Measurements from ENCODE around the gene LRFN2.
A peak's percentile ranks its signal among the peaks of the same experiment; 100 is the strongest.

LRFN2 gene

DNA sequence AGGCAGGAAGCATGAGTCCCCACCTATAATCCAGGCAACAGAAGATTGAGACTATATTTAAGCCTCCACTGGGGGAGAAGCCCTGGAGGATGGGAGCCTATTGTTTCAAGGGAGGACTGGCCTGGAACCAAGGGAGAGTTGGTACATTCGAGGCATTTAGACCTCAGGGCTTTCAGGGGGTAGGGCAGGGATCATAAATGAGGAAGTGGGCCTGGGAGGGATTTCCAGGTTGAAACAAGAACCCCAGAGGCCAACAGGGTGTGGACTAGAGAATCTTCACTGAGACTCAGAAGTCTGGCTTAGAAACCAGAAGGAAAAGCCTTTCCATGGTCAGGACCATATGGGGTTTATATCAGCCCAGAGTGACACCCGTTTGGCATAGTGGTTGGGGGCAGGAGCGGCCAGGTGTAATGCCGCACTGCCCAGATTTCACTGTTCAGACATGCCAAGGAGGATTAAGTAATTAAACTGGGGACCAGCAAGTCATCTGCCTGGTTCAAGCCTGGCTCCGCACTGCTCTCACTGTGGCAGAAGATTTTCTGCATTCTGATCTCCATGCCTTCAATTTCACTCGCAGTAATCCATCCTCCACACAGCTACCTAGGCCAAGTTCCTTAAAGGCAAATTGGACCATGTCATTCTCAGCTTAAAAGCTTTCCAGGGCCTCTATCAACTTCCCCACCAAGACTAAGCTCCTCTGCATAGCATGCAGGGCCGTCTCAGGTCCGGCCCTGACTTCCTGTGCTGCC is 17.8 kb downstream of the LRFN2 start:
- Mint-ChIP-seq H3K9me3 (peaks cover 0 to 4% of the 10 kb centered on the region in 2 donors), H3K4me3 (no peak overlapping the region), H3K27ac (peak overlapping the region in 1 of 2 donors; percentile 29), H3K4me1 (no peaks in the 10 kb centered on the region), H3K27me3 (no peaks in the 10 kb centered on the region)
- DNase-seq (no peak), ATAC-seq (no peak)

DNA sequence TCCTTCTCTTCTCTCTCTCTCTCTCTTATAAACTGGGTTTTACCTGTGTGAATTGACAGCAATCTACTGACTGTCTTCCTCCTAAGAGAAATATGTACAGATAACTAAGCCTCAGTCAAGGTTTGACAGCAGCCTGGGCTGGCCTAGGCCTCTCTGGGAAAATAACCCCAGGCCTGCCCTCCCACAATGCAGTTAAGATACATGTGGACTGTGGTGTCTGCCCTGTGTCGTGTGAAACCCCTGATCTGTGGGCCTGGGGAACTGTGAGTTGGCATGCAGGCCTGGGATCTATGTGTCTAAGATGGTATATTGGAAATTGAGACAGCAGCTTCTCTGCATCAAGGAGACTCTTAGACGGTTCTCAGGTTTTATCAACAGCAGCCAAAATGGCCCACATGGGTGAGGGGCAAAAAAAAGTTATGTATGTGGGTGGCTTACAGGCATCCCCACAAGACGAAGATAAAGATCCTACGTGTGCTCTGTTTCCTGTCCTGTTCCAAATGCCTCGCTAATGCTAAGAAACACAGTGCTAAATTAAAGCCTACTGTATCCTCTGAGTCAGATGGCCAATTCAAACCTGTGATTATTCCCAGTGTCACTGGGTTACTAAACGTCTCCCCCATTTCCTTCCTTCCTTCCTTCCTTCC is 19.0 kb downstream of the LRFN2 start:
- Mint-ChIP-seq H3K4me3 (no peak overlapping the region), H3K9me3 (peaks cover 0 to 4% of the 10 kb centered on the region in 2 donors), H3K4me1 (no peaks in the 10 kb centered on the region), H3K27me3 (no peaks in the 10 kb centered on the region), H3K27ac (no peak overlapping the region)
- DNase-seq (no peak), ATAC-seq (no peak)

DNA sequence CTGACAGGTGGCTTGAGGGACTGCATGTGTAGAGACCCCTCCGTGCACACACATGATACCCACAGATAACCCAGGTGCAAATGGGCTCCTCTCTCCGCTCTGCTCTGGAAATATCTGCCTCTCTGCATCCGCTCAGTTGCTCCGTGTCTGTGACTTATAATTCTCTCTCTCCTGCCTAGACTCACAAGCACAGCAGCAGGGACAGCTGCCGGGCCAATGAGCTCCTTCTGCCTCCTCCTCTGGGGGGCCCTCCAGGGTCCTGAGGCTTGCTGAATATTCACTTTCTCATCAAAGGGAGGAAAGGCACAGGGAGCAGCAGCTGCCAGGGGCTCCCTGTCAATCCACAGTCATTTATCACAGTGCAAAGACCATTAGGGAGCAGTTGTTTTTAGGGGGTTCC is 24.1 kb downstream of the LRFN2 start:
- Mint-ChIP-seq H3K27me3 (no peaks in the 10 kb centered on the region), H3K27ac (no peak overlapping the region), H3K9me3 (peaks cover 0 to 4% of the 10 kb centered on the region in 2 donors), H3K4me1 (no peaks in the 10 kb centered on the region), H3K4me3 (no peak overlapping the region)
- DNase-seq (no peak), ATAC-seq (no peak)

DNA sequence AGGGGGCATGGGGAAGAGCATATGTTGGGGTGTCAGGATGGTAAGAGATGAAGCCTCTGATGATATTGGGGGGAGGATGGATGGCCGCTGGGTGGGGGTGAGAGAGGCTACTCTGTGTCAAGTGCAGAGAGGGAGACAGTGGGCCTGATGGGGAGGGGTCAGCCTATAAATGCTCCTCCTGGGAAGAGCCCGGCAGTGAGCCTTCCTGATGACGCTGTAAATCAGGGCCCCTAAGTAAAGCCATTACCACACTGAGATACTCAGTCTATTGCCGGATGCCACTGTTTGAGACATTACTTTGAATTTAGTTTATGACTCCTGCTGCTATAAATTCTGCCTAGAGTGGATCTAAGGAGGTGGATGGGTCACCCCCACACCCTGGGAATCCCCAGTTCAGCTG is 28.1 kb downstream of the LRFN2 start:
- H3K4me1 Mint-ChIP-seq: no peaks in the 10 kb centered on the region
- ATAC-seq: no peak
- no peaks in the 10 kb centered on the region for H3K27me3 Mint-ChIP-seq
- no peak overlapping the region for H3K4me3 Mint-ChIP-seq
- H3K9me3 Mint-ChIP-seq: no peaks in the 10 kb centered on the region
- DNase-seq: no peak
- H3K27ac Mint-ChIP-seq: no peak overlapping the region

DNA sequence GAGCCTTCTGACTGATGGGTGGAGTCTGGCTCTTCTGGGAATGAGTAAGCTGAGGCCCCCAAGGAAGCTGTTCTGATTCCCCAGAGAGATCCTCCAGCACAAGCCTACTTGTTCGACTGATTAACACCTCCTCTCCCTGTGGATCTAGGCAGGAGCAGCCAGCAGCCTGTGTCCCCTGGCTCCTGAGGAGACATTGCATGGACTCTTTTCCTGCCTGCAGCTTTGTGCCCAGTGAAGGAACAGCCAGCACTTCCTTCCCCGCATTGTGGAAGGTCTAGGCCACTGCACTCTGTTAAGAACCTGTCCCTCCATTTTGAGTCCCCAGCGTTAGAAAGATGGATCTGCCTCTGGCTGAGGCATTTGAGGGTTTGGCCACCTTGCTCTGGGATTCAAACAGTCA is 29.1 kb downstream of the LRFN2 start:
- H3K27ac Mint-ChIP-seq: no peak overlapping the region
- H3K27me3 Mint-ChIP-seq: no peaks in the 10 kb centered on the region
- H3K9me3 Mint-ChIP-seq: no peaks in the 10 kb centered on the region
- no peaks in the 10 kb centered on the region for H3K4me1 Mint-ChIP-seq
- DNase-seq (no peak), ATAC-seq (no peak)
- H3K4me3 Mint-ChIP-seq: no peak overlapping the region

DNA sequence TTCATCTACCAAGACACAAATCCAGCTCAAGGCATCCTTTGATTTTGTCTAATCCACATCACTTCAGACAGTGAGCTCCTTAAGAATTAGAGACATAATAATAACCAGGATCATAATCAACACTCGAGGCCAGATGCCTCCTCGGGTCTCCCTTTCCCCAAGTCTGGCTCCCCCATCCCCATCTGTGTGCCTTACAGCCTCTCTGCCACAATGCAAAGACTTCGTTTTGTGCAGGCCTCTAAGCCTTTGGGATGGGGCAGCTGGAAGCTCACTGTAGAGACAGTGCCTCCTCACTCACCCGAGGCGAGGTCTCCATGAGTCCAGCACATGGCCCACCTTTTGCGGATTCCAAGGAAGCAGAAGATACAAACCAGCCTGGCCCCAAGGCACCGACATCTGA is 30.3 kb downstream of the LRFN2 start:
- Mint-ChIP-seq H3K27me3 (no peaks in the 10 kb centered on the region), H3K4me3 (no peak overlapping the region), H3K9me3 (no peaks in the 10 kb centered on the region), H3K27ac (peak overlapping the region in 1 of 2 donors; percentile 27), H3K4me1 (no peaks in the 10 kb centered on the region)
- ATAC-seq (no peak), DNase-seq (no peak)

DNA sequence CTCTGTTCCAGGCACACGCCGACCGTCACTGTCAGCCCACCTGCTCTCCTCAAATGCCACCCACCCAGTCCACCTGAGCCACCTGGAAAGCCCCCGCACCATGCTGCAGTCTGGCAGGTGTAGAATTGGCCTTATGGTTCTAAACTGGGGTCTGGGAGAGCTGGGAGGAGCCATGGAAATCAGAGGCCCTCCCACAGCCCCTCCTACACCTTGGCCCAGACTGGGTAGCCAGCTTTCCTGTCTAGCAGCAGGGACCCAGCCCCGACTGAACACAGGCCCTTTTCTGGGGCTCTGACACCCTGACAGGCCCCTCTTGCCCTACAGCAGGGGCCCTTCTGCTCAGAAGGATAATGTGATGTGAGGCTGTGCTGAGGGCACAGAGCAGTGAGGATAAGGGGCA is 31.1 kb downstream of the LRFN2 start:
- H3K4me3 Mint-ChIP-seq: no peak overlapping the region
- H3K27me3 Mint-ChIP-seq: no peaks in the 10 kb centered on the region
- DNase-seq: no peak
- no peaks in the 10 kb centered on the region for H3K4me1 Mint-ChIP-seq
- ATAC-seq: no peak
- no peaks in the 10 kb centered on the region for H3K9me3 Mint-ChIP-seq
- no peak overlapping the region for H3K27ac Mint-ChIP-seq

DNA sequence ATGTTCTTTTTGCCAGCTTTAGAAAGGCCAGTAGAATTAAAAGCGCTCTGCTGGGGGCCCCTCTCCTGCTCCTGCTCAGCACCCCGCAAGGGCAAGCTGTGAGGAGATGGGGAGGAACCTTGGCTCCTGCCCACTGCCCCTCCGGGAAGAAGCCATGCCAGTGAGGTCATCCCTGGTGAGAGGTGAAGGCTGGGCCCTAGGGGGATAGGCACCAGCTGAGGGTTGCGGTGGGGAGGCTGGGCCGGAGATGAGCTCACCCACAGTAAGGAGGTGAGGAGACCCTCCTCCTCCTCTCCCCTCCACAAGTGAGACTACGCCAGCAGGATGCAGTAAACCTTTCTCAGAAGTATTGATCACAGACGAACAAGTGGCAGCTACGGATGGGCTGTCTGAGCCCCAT is 32.1 kb downstream of the LRFN2 start:
- Mint-ChIP-seq H3K27me3 (no peaks in the 10 kb centered on the region), H3K27ac (no peak overlapping the region), H3K4me1 (no peaks in the 10 kb centered on the region), H3K9me3 (no peaks in the 10 kb centered on the region), H3K4me3 (no peak overlapping the region)
- ATAC-seq (no peak), DNase-seq (no peak)

DNA sequence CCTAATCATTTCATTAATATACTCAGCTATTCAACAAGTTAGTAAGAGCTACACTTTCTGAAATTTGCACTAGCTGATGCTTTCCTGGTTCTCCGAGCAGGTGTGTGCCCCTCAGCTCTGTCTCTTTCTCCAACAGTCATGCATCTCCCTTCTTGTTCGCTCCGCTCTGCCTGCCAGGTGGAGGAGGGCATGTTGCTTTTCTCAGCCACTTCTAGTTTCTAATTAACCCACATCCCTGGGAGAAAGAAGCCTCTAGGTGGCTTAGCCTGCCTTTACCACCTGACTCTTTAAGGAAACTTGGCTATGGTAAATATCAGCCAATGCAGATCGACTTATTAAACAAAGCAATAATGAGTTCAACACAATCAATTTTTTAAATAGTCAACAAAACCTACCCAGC is 34.2 kb downstream of the LRFN2 start:
- H3K4me3 Mint-ChIP-seq: no peak overlapping the region
- no peak overlapping the region for H3K27ac Mint-ChIP-seq
- ATAC-seq: no peak
- H3K27me3 Mint-ChIP-seq: no peaks in the 10 kb centered on the region
- H3K4me1 Mint-ChIP-seq: no peaks in the 10 kb centered on the region
- no peaks in the 10 kb centered on the region for H3K9me3 Mint-ChIP-seq
- DNase-seq: no peak

DNA sequence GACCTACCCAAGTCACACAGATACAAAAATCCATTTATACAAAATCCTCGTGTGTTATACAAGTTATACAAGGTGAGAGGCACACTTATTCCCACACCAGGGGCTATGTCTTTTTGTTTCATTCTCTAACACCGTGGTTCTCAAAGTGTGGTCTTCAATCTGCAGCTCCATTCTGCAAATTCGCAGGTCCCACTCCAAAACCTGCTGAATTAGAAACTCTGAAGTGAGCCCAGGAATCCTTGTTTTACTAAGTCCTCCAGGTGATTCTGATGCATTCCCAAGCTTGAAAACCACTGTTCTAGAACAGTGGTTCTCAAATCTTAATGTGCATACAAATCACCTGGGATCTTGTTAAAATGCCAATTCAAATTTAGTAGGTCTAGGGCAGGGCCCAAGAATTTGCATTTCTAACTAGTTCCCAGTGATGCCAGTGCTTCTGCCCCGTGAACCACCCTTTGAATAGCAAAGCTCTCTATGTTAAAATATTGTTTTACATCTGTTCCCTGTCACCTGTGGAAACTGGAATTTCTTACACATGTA is 35.1 kb downstream of the LRFN2 start:
- ATAC-seq: no peak
- H3K27ac Mint-ChIP-seq: no peak overlapping the region

DNA sequence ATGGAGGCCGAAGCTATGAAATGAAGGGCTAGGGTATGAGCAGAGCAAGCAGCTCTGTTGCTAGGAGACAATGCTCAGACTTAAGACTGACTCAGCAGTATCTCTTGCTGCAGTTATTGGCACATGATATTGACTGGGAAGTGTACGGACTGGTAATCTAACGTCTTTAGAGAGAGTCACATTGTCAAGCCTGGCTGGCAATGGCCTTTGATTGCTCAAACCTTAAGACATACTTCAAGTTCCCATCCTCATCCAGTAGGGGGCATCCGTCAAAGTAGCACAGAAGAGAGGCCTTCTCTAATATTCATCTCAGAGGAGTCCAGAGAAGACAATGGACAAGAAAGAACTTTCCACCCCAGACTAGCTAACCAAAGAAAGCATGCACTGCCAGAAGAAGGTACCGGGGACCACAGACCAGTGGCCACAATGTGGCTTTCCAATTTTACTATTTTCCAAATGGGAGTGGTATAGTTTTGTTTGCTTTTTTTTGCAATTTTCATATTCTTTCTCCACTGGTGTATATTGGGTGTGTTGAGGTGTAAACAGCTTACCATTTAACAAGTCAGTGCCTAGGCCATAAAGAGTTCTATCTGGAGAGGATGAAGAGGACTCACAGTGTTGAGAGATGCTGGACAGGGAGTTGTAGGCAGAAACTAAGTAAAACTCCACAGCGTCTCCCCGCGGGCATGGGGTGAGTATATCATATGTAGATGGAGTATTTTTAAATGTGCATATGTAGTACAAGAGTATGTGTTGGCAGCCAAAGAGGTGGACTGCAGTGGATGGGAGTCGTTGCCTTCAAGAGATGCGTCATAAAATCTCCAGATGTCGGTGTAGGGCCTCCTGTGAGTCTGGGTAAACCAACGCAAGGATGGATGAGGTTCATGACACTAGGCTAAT is 36.7 kb downstream of the LRFN2 start:
- Mint-ChIP-seq H3K27me3 (no peaks in the 10 kb centered on the region), H3K4me3 (no peak overlapping the region), H3K9me3 (no peaks in the 10 kb centered on the region), H3K27ac (no peak overlapping the region), H3K4me1 (no peaks in the 10 kb centered on the region)
- ATAC-seq (no peak), DNase-seq (peak in 1 of 2 donors; percentile 13)

More for the DNA sequence above, 35.1 kb downstream of the LRFN2 start:
- H3K9me3 Mint-ChIP-seq: no peaks in the 10 kb centered on the region
- H3K4me3 Mint-ChIP-seq: no peak overlapping the region
- no peaks in the 10 kb centered on the region for H3K4me1 Mint-ChIP-seq
- DNase-seq: no peak
- H3K27me3 Mint-ChIP-seq: no peaks in the 10 kb centered on the region

DNA sequence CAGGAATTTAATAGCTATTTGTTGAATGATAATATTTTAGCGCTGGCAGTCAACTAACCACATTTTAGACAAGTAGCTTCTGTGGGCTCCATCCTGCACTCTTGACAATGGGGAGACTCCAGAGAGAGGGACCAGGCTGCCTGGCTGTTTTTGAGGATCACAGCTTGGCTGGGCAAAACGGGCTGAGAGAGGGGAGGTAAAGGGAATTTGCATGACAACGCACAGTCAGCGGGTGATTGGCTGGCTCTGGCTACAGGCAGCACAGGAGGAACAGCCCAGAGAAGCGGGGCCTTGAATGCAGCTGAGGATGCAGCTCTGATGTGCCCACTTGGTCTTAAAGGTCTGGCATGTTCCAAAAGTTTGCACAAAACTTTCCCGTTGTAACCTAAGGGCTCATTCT is 41.2 kb downstream of the LRFN2 start:
- ATAC-seq (no peak), DNase-seq (no peak)
- Mint-ChIP-seq H3K4me3 (no peak overlapping the region), H3K4me1 (no peaks in the 10 kb centered on the region), H3K27ac (no peak overlapping the region), H3K27me3 (no peaks in the 10 kb centered on the region), H3K9me3 (no peaks in the 10 kb centered on the region)

DNA sequence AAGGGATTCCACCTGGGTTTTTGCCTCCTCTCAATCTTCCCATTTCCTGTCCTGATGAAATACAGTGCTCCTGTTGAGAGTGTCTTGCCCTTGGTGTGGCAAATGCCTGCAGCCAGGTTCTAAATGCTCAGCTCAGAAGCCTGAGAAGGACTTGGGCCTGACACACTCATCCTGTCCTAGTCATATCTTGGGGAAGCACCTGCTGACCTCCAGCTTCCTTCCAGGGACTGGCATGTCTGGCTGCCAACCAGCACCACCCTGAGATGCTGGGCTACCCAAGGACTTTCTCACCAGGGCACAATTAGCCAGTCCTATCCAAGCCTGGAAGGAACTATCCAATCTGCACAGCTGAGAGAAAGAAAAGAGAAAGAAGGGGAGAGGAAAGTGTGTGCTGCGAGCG is 43.4 kb downstream of the LRFN2 start:
- peaks cover 1% of the 10 kb centered on the region for H3K27me3 Mint-ChIP-seq
- no peaks in the 10 kb centered on the region for H3K9me3 Mint-ChIP-seq
- H3K4me1 Mint-ChIP-seq: no peaks in the 10 kb centered on the region
- no peak for DNase-seq
- no peak overlapping the region for H3K27ac Mint-ChIP-seq
- no peak for ATAC-seq
- no peak overlapping the region for H3K4me3 Mint-ChIP-seq

DNA sequence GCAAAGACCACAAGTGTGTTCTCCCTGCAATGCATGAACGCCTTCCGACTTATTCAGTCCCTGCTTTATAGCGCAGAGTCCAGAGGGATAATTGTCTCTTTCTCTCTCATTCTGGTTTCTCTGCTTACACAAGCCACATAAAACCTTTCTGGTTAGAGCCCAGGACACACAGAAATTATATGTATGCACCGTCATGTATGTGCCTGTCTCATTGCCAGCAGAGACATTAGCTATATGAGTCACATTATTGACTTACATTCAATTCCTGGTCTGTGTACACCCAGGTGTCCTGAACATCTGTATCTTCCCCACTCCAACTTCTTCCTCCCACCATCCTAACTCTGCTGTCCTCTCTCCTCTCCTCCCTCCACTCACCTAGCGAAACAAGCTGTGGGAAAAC is 44.0 kb downstream of the LRFN2 start:
- Mint-ChIP-seq H3K27ac (no peak overlapping the region), H3K4me3 (no peak overlapping the region)

DNA sequence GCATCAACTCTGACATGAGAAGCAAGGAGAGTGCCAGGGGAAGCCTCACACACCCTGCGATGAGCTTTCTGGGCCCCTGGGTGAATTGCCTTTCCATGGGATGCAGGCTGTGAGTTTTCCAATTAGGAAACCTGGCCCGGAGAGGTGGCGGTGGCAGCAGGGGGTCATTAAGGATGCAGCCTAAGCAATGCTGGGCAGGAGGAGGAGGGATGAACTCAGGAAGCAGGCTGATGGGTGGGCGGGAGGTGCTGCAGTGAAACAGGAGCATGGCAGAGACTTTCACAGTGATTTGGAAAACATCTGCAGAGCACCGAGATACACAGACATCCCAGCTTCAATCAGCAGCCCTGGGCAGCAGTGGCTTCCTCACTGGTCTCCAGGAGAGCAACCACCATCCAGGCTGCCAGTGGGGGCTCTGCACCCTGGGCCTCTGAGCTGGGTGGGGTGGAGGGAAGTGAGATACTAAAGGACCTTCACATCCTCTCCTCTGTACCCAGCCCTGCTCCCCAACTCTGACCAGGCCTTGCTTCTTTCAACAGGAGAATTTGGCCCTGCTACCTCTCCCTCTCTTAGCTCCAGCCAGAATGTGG is 44.9 kb downstream of the LRFN2 start:
- no peak overlapping the region for H3K4me3 Mint-ChIP-seq
- H3K9me3 Mint-ChIP-seq: no peaks in the 10 kb centered on the region
- no peaks in the 10 kb centered on the region for H3K4me1 Mint-ChIP-seq
- DNase-seq (no peak), ATAC-seq (no peak)
- H3K27ac Mint-ChIP-seq: peak overlapping the region in 1 of 2 donors; percentile 51
- peaks cover 8% of the 10 kb centered on the region for H3K27me3 Mint-ChIP-seq

More for the DNA sequence above, 44.0 kb downstream of the LRFN2 start:
- Mint-ChIP-seq H3K9me3 (no peaks in the 10 kb centered on the region), H3K27me3 (peaks cover 7% of the 10 kb centered on the region), H3K4me1 (no peaks in the 10 kb centered on the region)
- ATAC-seq: no peak
- DNase-seq: no peak
